HepG2 (cell line): ENCODE measurements around the gene CHMP4B. TPM values are rescaled to one million over a fixed set of nuclear protein-coding genes. Genes with fewer than 3 reads are reported as not detected.

Experiments used
- HNRNPLL ChIP-seq: fragments of 200-400 bp; formaldehyde crosslinking; IDR thresholded peaks from 2 replicates; pipeline ENCODE4 v1.6.1; 2017; ENCODE audit warnings: mild to moderate bottlenecking, low read depth, low read length; ENCODE audit not compliant: poor library complexity, severe bottlenecking
- REPIN1 ChIP-seq: sonication (generic); formaldehyde crosslinking; IDR thresholded peaks from 2 replicates; pipeline ENCODE4 v1.8.0; 2022; ENCODE audit warnings: missing genetic modification reagents, low read depth, mild to moderate bottlenecking, borderline replicate concordance
- TP53 ChIP-seq: sonication (generic); formaldehyde crosslinking; conservative IDR thresholded peaks from 2 replicates; pipeline ENCODE4 v1.4.0; 2020; ENCODE audit warnings: missing genetic modification reagents
- polyA plus RNA-seq, 8 experiments: library from polyadenylated mRNA; depleted of rRNA in 3 of 8; stranded (reverse) in 7 of 8; unstranded in 1 of 8; fragments of >200 nt; fragmentation: Illumina TruSeq in 4 of 8; extraction: Trizol in 4 of 8; gene quantifications; 2 replicates each; pipeline versions ENCODE4 v1.2.1 to v1.2.3, GENCODE V29; 2011 to 2016; ENCODE audit warnings: low read depth in 4 of 8, missing spikeins in 1 of 8, mixed read lengths in 1 of 8; ENCODE audit not compliant: insufficient read depth in 1 of 8
- total RNA-seq, 5 experiments: library from RNA; depleted of rRNA; stranded (reverse); fragments of >200 nt; fragmentation: Illumina TruSeq; extraction: Trizol; gene quantifications; 2 replicates each; pipeline ENCODE4 v1.2.3, GENCODE V29; 2016; ENCODE audit warnings: low read depth in 1 of 5
- TF ChIP-seq, protein P1 (sequence below): sonication (generic); formaldehyde crosslinking; IDR thresholded peaks from 2 replicates; pipeline ENCODE4 v1.4.0; 2020; ENCODE audit warnings: missing genetic modification reagents, borderline replicate concordance
- TF ChIP-seq, protein P2 (sequence below): IDR thresholded peaks from 2 replicates; pipeline ENCODE4 v1.6.1; 2016
- TF ChIP-seq, protein P3 (sequence below): sonication (generic); formaldehyde crosslinking; IDR thresholded peaks from 2 replicates; pipeline ENCODE4 v1.4.0; 2020; ENCODE audit warnings: missing genetic modification reagents
- TF ChIP-seq, protein P4 (sequence below): sonication (generic); formaldehyde crosslinking; IDR thresholded peaks from 2 replicates; pipeline ENCODE4 v1.8.1; 2023; ENCODE audit warnings: mild to moderate bottlenecking, missing genetic modification reagents
- TF ChIP-seq, protein P5 (sequence below), 2 experiments: sonication (generic) in 1 of 2; formaldehyde crosslinking in 1 of 2; IDR thresholded peaks; 2 replicates each; pipeline versions ENCODE4 v1.4.0 to v1.6.1; 2018 to 2020; ENCODE audit warnings: missing genetic modification reagents in 2 of 2, borderline replicate concordance in 1 of 2, low read depth in 1 of 2, mild to moderate bottlenecking in 1 of 2, missing biosample characterization in 1 of 2
- TF ChIP-seq, protein P6 (sequence below): IDR thresholded peaks from 2 replicates; pipeline ENCODE4 v1.4.0; 2020; ENCODE audit warnings: mild to moderate bottlenecking, missing genetic modification reagents

Gene CHMP4B
- total and polyA plus RNA-seq, 2 of the 13 experiments (the other 11 are each of a cell fraction or from before 2014, with no cell fraction given): 40.1 to 45.6 TPM

DNA sequence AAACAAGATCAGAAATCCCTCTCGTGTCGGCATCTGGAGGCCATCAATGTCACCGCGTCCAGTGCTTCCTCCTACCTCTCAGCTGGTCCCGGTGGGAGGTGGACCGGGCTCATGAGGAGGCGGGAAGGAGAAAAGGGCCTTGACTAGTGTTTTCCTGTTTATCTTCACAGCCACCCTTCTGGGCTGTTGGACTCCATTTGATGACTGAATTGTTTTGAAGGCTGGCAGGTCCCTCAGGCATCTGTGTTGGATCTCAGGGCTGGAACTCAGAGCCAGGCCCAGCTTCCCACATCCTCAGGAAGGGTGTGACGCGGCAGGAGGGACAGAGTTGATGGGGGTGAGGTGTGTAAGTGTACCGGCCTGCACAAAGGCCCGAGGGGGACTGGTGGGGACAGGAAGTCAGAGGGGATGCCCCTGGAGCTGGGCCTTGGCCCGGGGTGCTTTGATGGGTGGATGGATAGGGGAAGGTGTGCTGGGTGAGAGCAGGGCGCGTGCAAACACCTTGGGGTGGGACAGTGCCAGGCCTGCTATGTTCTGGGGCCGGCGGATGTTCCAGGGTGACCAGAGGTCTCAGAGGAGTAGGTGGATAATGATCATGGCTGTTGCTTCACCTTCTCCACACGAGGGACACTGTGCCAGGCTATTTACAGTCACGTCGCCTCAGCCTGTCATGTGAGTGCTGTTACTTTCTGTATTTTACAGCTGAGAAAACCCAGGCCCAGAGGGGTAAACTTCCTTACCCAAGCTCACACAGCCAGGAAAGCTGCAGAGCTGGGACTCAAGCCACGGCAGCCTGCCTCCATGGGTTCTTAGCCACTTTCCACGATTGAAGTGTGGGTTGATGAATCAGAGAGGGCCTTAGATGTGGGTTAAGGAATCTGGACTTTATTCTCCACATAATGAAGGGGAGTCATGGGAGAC, 17.9 kb upstream of the CHMP4B start (continued):
- TF ChIP-seq, protein P1, sequence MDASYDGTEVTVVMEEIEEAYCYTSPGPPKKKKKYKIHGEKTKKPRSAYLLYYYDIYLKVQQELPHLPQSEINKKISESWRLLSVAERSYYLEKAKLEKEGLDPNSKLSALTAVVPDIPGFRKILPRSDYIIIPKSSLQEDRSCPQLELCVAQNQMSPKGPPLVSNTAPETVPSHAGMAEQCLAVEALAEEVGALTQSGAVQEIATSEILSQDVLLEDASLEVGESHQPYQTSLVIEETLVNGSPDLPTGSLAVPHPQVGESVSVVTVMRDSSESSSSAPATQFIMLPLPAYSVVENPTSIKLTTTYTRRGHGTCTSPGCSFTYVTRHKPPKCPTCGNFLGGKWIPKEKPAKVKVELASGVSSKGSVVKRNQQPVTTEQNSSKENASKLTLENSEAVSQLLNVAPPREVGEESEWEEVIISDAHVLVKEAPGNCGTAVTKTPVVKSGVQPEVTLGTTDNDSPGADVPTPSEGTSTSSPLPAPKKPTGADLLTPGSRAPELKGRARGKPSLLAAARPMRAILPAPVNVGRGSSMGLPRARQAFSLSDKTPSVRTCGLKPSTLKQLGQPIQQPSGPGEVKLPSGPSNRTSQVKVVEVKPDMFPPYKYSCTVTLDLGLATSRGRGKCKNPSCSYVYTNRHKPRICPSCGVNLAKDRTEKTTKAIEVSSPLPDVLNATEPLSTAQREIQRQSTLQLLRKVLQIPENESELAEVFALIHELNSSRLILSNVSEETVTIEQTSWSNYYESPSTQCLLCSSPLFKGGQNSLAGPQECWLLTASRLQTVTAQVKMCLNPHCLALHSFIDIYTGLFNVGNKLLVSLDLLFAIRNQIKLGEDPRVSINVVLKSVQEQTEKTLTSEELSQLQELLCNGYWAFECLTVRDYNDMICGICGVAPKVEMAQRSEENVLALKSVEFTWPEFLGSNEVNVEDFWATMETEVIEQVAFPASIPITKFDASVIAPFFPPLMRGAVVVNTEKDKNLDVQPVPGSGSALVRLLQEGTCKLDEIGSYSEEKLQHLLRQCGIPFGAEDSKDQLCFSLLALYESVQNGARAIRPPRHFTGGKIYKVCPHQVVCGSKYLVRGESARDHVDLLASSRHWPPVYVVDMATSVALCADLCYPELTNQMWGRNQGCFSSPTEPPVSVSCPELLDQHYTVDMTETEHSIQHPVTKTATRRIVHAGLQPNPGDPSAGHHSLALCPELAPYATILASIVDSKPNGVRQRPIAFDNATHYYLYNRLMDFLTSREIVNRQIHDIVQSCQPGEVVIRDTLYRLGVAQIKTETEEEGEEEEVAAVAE (CRISPR knock-in tag): no peak
- TF ChIP-seq, protein P2, sequence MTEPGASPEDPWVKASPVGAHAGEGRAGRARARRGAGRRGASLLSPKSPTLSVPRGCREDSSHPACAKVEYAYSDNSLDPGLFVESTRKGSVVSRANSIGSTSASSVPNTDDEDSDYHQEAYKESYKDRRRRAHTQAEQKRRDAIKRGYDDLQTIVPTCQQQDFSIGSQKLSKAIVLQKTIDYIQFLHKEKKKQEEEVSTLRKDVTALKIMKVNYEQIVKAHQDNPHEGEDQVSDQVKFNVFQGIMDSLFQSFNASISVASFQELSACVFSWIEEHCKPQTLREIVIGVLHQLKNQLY (CRISPR knock-in tag): no peak
- TF ChIP-seq REPIN1 (CRISPR knock-in tag): no peak
- TF ChIP-seq, protein P3, sequence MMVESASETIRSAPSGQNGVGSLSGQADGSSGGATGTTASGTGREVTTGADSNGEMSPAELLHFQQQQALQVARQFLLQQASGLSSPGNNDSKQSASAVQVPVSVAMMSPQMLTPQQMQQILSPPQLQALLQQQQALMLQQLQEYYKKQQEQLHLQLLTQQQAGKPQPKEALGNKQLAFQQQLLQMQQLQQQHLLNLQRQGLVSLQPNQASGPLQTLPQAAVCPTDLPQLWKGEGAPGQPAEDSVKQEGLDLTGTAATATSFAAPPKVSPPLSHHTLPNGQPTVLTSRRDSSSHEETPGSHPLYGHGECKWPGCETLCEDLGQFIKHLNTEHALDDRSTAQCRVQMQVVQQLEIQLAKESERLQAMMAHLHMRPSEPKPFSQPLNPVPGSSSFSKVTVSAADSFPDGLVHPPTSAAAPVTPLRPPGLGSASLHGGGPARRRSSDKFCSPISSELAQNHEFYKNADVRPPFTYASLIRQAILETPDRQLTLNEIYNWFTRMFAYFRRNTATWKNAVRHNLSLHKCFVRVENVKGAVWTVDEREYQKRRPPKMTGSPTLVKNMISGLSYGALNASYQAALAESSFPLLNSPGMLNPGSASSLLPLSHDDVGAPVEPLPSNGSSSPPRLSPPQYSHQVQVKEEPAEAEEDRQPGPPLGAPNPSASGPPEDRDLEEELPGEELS: peak; percentile 20; the same call in 1 of the 2 replicates
- TF ChIP-seq TP53: no peak
- TF ChIP-seq, protein P4, sequence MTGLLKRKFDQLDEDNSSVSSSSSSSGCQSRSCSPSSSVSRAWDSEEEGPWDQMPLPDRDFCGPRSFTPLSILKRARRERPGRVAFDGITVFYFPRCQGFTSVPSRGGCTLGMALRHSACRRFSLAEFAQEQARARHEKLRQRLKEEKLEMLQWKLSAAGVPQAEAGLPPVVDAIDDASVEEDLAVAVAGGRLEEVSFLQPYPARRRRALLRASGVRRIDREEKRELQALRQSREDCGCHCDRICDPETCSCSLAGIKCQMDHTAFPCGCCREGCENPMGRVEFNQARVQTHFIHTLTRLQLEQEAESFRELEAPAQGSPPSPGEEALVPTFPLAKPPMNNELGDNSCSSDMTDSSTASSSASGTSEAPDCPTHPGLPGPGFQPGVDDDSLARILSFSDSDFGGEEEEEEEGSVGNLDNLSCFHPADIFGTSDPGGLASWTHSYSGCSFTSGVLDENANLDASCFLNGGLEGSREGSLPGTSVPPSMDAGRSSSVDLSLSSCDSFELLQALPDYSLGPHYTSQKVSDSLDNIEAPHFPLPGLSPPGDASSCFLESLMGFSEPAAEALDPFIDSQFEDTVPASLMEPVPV: 0 out of 2 replicates have a peak, but pooled peaks have one; percentile 30
- TF ChIP-seq, protein P5, sequence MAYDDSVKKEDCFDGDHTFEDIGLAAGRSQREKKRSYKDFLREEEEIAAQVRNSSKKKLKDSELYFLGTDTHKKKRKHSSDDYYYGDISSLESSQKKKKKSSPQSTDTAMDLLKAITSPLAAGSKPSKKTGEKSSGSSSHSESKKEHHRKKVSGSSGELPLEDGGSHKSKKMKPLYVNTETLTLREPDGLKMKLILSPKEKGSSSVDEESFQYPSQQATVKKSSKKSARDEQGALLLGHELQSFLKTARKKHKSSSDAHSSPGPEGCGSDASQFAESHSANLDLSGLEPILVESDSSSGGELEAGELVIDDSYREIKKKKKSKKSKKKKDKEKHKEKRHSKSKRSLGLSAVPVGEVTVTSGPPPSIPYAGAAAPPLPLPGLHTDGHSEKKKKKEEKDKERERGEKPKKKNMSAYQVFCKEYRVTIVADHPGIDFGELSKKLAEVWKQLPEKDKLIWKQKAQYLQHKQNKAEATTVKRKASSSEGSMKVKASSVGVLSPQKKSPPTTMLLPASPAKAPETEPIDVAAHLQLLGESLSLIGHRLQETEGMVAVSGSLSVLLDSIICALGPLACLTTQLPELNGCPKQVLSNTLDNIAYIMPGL (CRISPR knock-in tag; IDR thresholded peaks at IDR 0.05; ENCODE audit: borderline replicate concordance in 1 of 2, low read depth in 1 of 2): no peak
- TF ChIP-seq, protein P6, sequence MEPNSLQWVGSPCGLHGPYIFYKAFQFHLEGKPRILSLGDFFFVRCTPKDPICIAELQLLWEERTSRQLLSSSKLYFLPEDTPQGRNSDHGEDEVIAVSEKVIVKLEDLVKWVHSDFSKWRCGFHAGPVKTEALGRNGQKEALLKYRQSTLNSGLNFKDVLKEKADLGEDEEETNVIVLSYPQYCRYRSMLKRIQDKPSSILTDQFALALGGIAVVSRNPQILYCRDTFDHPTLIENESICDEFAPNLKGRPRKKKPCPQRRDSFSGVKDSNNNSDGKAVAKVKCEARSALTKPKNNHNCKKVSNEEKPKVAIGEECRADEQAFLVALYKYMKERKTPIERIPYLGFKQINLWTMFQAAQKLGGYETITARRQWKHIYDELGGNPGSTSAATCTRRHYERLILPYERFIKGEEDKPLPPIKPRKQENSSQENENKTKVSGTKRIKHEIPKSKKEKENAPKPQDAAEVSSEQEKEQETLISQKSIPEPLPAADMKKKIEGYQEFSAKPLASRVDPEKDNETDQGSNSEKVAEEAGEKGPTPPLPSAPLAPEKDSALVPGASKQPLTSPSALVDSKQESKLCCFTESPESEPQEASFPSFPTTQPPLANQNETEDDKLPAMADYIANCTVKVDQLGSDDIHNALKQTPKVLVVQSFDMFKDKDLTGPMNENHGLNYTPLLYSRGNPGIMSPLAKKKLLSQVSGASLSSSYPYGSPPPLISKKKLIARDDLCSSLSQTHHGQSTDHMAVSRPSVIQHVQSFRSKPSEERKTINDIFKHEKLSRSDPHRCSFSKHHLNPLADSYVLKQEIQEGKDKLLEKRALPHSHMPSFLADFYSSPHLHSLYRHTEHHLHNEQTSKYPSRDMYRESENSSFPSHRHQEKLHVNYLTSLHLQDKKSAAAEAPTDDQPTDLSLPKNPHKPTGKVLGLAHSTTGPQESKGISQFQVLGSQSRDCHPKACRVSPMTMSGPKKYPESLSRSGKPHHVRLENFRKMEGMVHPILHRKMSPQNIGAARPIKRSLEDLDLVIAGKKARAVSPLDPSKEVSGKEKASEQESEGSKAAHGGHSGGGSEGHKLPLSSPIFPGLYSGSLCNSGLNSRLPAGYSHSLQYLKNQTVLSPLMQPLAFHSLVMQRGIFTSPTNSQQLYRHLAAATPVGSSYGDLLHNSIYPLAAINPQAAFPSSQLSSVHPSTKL (CRISPR knock-in tag): 0 out of 2 replicates have a peak, but pooled peaks have one; percentile 11
- TF ChIP-seq HNRNPLL: no peak
